Measurements from ENCODE around the gene PDZK1.
A peak's percentile ranks its signal among the peaks of the same experiment; 100 is the strongest.

The PDZK1 gene

GRCh38 chr1:145706086-145706664 lies 993 bp downstream of the PDZK1 start:
- Histone ChIP-seq H3K27me3 (ENCODE audit: control insufficient read depth, insufficient read depth, low read length) (no peaks in the 10 kb centered on the region), H3K9ac (ENCODE audit: low read depth, low read length) (no peak overlapping the region), H3K4me3 (ENCODE audit: low read length) (no peak overlapping the region), H3K36me3 (ENCODE audit: insufficient read depth, low read length) (no peaks in the 10 kb centered on the region), H3K4me2 (ENCODE audit: low read length) (no peak overlapping the region), H3K4me1 (ENCODE audit: control insufficient read depth, insufficient read depth, low read length) (peaks cover 20% of the 10 kb centered on the region), H3K9me3 (replicated peaks; ENCODE audit: low read length) (no peaks in the 10 kb centered on the region)

- Histone ChIP-seq H3K27me3 (ENCODE audit: control insufficient read depth, insufficient read depth, low read length) (no peaks in the 10 kb centered on the region), H3K4me1 (ENCODE audit: control insufficient read depth, insufficient read depth, low read length) (peaks cover 20% of the 10 kb centered on the region), H3K36me3 (ENCODE audit: insufficient read depth, low read length) (no peaks in the 10 kb centered on the region), H3K9ac (ENCODE audit: low read depth, low read length) (no peak overlapping the region), H3K9me3 (replicated peaks; ENCODE audit: low read length) (no peaks in the 10 kb centered on the region), H3K4me2 (ENCODE audit: low read length) (no peak overlapping the region), H3K4me3 (ENCODE audit: low read length) (no peak overlapping the region)
Observed at GRCh38 chr1:145705622-145706021, 1.5 kb downstream of the PDZK1 start.

DNA sequence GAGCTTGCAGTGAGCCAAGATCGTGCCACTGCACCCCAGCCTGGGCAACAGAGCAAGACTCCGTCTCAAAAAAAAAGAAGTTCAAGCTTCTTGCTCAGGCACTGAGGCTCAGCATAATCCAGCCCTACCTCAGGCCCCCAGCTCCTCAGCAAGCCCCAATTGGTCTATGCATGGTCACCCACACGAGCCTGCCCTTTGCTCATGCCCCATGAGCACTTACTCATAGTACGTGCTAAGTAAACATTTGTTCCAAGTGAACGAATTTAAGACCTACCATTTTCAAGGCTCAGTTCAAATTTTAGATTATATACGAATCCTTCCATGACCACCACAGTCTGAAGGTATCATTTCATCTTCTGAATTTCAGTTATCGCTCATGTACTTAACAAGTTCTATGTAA lies 4.3 kb downstream of the PDZK1 start:
- Histone ChIP-seq H3K27me3 (ENCODE audit: control insufficient read depth, insufficient read depth, low read length) (no peaks in the 10 kb centered on the region), H3K4me3 (ENCODE audit: low read length) (no peak overlapping the region), H3K9ac (ENCODE audit: low read depth, low read length) (no peak overlapping the region), H3K9me3 (replicated peaks; ENCODE audit: low read length) (no peaks in the 10 kb centered on the region), H3K4me2 (ENCODE audit: low read length) (no peak overlapping the region), H3K36me3 (ENCODE audit: insufficient read depth, low read length) (no peaks in the 10 kb centered on the region), H3K4me1 (ENCODE audit: control insufficient read depth, insufficient read depth, low read length) (peaks cover 15% of the 10 kb centered on the region)

- H3K9ac ChIP-seq (ENCODE audit: low read depth, low read length) = no peak overlapping the region
- no peaks in the 10 kb centered on the region for H3K36me3 ChIP-seq (ENCODE audit: insufficient read depth, low read length)
- H3K27me3 ChIP-seq (ENCODE audit: control insufficient read depth, insufficient read depth, low read length) = no peaks in the 10 kb centered on the region
- no peak overlapping the region for H3K4me3 ChIP-seq (ENCODE audit: low read length)
- H3K4me1 ChIP-seq (ENCODE audit: control insufficient read depth, insufficient read depth, low read length) = peaks cover 12% of the 10 kb centered on the region
- H3K9me3 ChIP-seq (replicated peaks; ENCODE audit: low read length) = no peaks in the 10 kb centered on the region
- H3K4me2 ChIP-seq (ENCODE audit: low read length) = no peak overlapping the region
Observed at GRCh38 chr1:145702052-145702451, 5.1 kb downstream of the PDZK1 start.

DNA sequence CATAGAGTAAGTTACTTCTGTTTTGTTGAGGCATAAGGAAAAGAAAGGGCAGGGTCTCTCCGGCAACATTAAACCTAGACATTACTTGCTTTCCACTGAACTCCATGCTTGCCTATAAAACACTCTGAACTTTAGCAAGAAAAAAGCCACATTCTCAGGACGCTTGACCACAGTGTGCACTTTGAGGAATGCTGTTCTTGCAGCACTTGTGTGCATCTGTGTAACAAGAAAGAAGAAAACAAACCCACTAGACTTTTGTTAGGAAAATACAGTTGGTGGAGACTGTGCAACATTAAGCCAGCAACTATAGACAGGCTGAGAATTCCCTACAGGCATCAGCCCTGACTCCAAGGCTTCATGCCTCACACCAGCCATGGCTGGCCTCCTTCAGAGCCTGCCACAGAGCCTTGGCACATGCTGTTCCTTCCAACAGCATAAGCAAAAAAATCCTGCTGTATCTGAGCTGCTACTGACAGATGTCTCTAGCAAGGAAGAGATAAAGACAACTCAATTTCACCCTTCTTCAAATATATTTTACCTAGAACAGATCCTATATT lies 5.8 kb downstream of the PDZK1 start:
- Histone ChIP-seq H3K9me3 (replicated peaks; ENCODE audit: low read length) (no peaks in the 10 kb centered on the region), H3K4me2 (ENCODE audit: low read length) (no peak overlapping the region), H3K9ac (ENCODE audit: low read depth, low read length) (no peak overlapping the region), H3K4me1 (ENCODE audit: control insufficient read depth, insufficient read depth, low read length) (peaks cover 9% of the 10 kb centered on the region), H3K36me3 (ENCODE audit: insufficient read depth, low read length) (no peaks in the 10 kb centered on the region), H3K27me3 (ENCODE audit: control insufficient read depth, insufficient read depth, low read length) (no peaks in the 10 kb centered on the region), H3K4me3 (ENCODE audit: low read length) (no peak overlapping the region)

GRCh38 chr1:145696630-145696960 lies 10.6 kb downstream of the PDZK1 start:
- Histone ChIP-seq H3K9me3 (replicated peaks; ENCODE audit: low read length) (no peaks in the 10 kb centered on the region), H3K36me3 (ENCODE audit: insufficient read depth, low read length) (no peaks in the 10 kb centered on the region), H3K4me3 (ENCODE audit: low read length) (no peak overlapping the region), H3K4me1 (ENCODE audit: control insufficient read depth, insufficient read depth, low read length) (peaks cover under 1% of the 10 kb centered on the region), H3K9ac (ENCODE audit: low read depth, low read length) (no peak overlapping the region), H3K27me3 (ENCODE audit: control insufficient read depth, insufficient read depth, low read length) (no peaks in the 10 kb centered on the region), H3K4me2 (ENCODE audit: low read length) (no peak overlapping the region)

DNA sequence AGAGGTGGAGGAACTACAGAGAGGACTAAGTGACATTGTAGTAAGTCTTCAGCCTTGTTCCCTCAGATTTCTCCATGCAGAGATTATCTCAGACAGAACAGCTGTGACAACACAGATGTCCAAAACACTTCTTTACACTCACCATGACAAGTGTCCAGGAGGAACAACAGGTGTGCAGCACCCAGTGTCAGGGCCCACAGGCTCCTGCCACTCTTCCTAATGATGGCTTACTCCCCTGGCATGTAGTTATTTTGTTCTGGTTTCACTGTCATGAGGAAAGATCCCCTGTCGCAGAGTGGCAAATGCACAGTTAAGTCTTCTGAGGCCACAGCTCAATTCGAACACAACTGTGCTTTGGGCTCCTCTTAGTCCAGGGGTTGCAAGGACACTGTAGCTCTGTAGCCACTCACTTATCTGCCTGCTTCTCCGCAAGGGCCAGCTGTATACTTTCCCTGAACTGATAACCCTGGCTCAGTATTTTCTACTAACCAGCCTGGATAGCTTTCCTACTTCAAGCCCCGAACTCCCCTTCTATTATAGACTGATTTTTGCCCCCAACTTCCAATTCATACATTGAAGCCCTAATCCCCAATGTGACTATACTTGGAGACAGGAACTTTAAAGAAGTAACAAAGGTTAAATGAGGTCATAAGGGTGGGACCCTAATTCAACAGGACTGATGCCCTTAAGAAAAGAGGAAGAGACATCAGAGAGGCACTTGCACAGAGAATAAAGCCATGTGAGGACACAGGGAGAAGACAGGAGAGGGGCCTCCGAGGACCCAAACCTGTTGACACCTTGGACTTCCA lies 11.1 kb downstream of the PDZK1 start:
- Histone ChIP-seq H3K27me3 (ENCODE audit: control insufficient read depth, insufficient read depth, low read length) (no peaks in the 10 kb centered on the region), H3K4me3 (ENCODE audit: low read length) (no peak overlapping the region), H3K4me2 (ENCODE audit: low read length) (no peak overlapping the region), H3K4me1 (ENCODE audit: control insufficient read depth, insufficient read depth, low read length) (peaks cover 7% of the 10 kb centered on the region), H3K9ac (ENCODE audit: low read depth, low read length) (no peak overlapping the region), H3K9me3 (replicated peaks; ENCODE audit: low read length) (no peaks in the 10 kb centered on the region), H3K36me3 (ENCODE audit: insufficient read depth, low read length) (no peaks in the 10 kb centered on the region)

GRCh38 chr1:145692785-145693443 lies 14.3 kb downstream of the PDZK1 start:
- Histone ChIP-seq H3K36me3 (ENCODE audit: insufficient read depth, low read length) (no peaks in the 10 kb centered on the region), H3K27me3 (ENCODE audit: control insufficient read depth, insufficient read depth, low read length) (no peaks in the 10 kb centered on the region), H3K4me2 (ENCODE audit: low read length) (no peak overlapping the region), H3K4me3 (ENCODE audit: low read length) (no peak overlapping the region), H3K4me1 (ENCODE audit: control insufficient read depth, insufficient read depth, low read length) (peaks cover 21% of the 10 kb centered on the region), H3K9me3 (replicated peaks; ENCODE audit: low read length) (no peaks in the 10 kb centered on the region), H3K9ac (ENCODE audit: low read depth, low read length) (no peak overlapping the region)

- no peaks in the 10 kb centered on the region for H3K9me3 ChIP-seq (replicated peaks; ENCODE audit: low read length)
- no peak overlapping the region for H3K4me3 ChIP-seq (ENCODE audit: low read length)
- H3K4me1 ChIP-seq (ENCODE audit: control insufficient read depth, insufficient read depth, low read length) = peaks cover 21% of the 10 kb centered on the region
- no peaks in the 10 kb centered on the region for H3K27me3 ChIP-seq (ENCODE audit: control insufficient read depth, insufficient read depth, low read length)
- no peaks in the 10 kb centered on the region for H3K36me3 ChIP-seq (ENCODE audit: insufficient read depth, low read length)
- H3K9ac ChIP-seq (ENCODE audit: low read depth, low read length) = no peak overlapping the region
- H3K4me2 ChIP-seq (ENCODE audit: low read length) = peak overlapping the region; percentile 22
Observed at GRCh38 chr1:145690587-145691558, 16.3 kb downstream of the PDZK1 start.

DNA sequence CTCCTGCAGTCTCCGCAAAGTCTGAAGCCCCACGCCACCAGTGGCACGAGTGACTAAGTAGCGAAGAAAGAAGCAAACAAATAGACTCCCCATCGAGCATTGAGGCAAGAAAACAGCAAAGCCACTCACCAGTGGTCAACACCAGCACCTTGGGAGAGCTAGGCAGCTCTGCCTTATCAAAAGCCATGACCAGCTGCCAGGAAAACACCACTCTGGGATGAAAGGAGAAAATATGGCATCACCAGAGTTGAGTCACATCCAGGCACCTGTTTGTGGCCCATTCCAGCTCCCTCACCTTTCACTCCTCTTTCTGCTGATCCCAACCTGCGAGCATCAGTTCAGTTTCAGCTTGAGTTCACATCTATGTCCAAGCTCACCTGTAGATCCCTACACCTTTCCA lies 17.2 kb downstream of the PDZK1 start:
- Histone ChIP-seq H3K9me3 (replicated peaks; ENCODE audit: low read length) (no peaks in the 10 kb centered on the region), H3K36me3 (ENCODE audit: insufficient read depth, low read length) (no peaks in the 10 kb centered on the region), H3K9ac (ENCODE audit: low read depth, low read length) (no peak overlapping the region), H3K4me1 (ENCODE audit: control insufficient read depth, insufficient read depth, low read length) (peaks cover 21% of the 10 kb centered on the region), H3K4me3 (ENCODE audit: low read length) (no peak overlapping the region), H3K4me2 (ENCODE audit: low read length) (no peak overlapping the region), H3K27me3 (ENCODE audit: control insufficient read depth, insufficient read depth, low read length) (no peaks in the 10 kb centered on the region)

DNA sequence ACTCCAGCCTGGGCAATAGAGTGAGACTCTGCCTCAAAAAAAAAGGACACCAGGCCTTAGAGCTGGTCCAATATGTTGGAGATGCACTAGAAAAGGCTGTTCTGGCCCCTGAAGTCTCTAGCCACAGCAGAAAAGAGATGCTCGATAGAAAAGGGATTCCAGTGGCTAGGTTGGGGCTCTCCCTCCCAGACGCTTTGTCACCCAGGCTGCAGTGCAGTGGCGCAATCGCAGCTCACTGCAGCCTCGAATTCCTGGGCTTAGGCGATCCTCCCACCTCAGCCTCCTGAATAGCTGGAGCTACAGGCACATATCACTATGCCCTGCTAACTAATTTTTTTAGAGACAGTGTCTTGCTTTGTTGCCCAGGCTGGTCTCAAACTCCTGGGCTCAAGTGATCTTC lies 18.2 kb downstream of the PDZK1 start:
- Histone ChIP-seq H3K36me3 (ENCODE audit: insufficient read depth, low read length) (no peaks in the 10 kb centered on the region), H3K9me3 (replicated peaks; ENCODE audit: low read length) (no peaks in the 10 kb centered on the region), H3K27me3 (ENCODE audit: control insufficient read depth, insufficient read depth, low read length) (no peaks in the 10 kb centered on the region), H3K9ac (ENCODE audit: low read depth, low read length) (no peak overlapping the region), H3K4me1 (ENCODE audit: control insufficient read depth, insufficient read depth, low read length) (peaks cover 21% of the 10 kb centered on the region), H3K4me3 (ENCODE audit: low read length) (no peak overlapping the region), H3K4me2 (ENCODE audit: low read length) (no peak overlapping the region)
